Ovary (tissue), 10 donors: ENCODE measurements around the gene GRHPR. TPM values are rescaled to one million over a fixed set of nuclear protein-coding genes. Genes with fewer than 3 reads are reported as not detected.

Experiments
- DNase-seq, 5 donors: peaks; one replicate each; pipeline ENCODE4 v3.0.0-alpha.2; 2019 to 2020
- H3K27ac ChIP-seq, 2 donors: fragments of 200-600 bp; one replicate each; pipeline versions ENCODE4 v1.5.1 to v1.8.0; 2019 to 2022
- H3K27me3 ChIP-seq: fragments of 200-600 bp; one replicate; pipeline ENCODE4 v1.8.0; 2022
- H3K36me3 ChIP-seq: fragments of 200-600 bp; sonication (generic); one replicate; pipeline ENCODE4 v1.5.1; 2019
- H3K4me1 ChIP-seq: one replicate; pipeline ENCODE4 v1.8.1; 2013; ENCODE audit warnings: mild to moderate bottlenecking, moderate library complexity; ENCODE audit not compliant: insufficient read depth
- H3K4me3 ChIP-seq: fragments of 200-600 bp; sonication (generic); one replicate; pipeline ENCODE4 v1.5.1; 2017
- H3K9me3 ChIP-seq, 2 donors: fragments of 200-600 bp in 1 of 2; sonication (generic) in 1 of 2; one replicate each; pipeline versions ENCODE4 v1.5.1 to v1.8.1; 2013 to 2019; ENCODE audit warnings: mild to moderate bottlenecking in 1 of 2, moderate library complexity in 1 of 2
- EP300 ChIP-seq: sonication (generic); formaldehyde crosslinking; IDR thresholded peaks from one replicate; pipeline ENCODE4 v1.6.1; 2017; ENCODE audit warnings: antibody characterized with exemption
- POLR2A ChIP-seq: fragments of 450-650 bp; IDR thresholded peaks from one replicate; pipeline ENCODE4 v1.6.1; 2017; ENCODE audit warnings: antibody characterized with exemption, mild to moderate bottlenecking, moderate library complexity
- WGBS, 3 donors: extraction: QIAGEN DNeasy Blood & Tissue Kit in 1 of 3; methylation state at CpG; one replicate each; pipeline versions ENCODE4 v1.1.5 to v1.1.7; 2013 to 2017; 5-methylcytosine and 5-hydroxymethylcytosine counted together
- intact Hi-C, 4 donors: fragments of 100-400 bp; cut with DNase I; formaldehyde crosslinking; loops; one replicate each; pipeline versions ENCODE4 v1.11.0 to v1.15.1; 2022 to 2023
- long read RNA-seq, 3 donors: library from polyadenylated mRNA in 2 of 3; unstranded in 2 of 3; transcript quantifications; one replicate each; pipeline ENCODE4 v2.0.0 and lab custom pipeline, GENCODE V29; 2021 to 2026
- polyA plus RNA-seq, 2 donors: library from polyadenylated mRNA; stranded (reverse); fragments of 200-250 nt in 1 of 2; fragments of 350-450 nt in 1 of 2; fragmentation: Illumina TruSeq in 1 of 2; extraction: RNeasy Lipid Tissue Mini Kit (QIAGEN cat#74804) in 1 of 2; gene quantifications; one replicate each; pipeline ENCODE4 v1.2.3, GENCODE V29; 2013 to 2014
- total RNA-seq, 7 donors: library from RNA; depleted of rRNA in 2 of 7; stranded (reverse); fragments of >200 nt in 2 of 7; fragmentation: NEBNext Ultra II Directional in 3 of 7; extraction: Animal tissue kit (Norgen Biotek cat#: 25700) in 3 of 7; gene quantifications; one replicate each; pipeline versions ENCODE4 v1.1.0 to v1.2.4, GENCODE V29; 2016 to 2023
- TF ChIP-seq, protein P1 (sequence below), 3 donors: fragments of 450-650 bp in 2 of 3; fragments of 200-600 bp in 1 of 3; IDR thresholded peaks; one replicate each; pipeline versions ENCODE4 v1.5.1 to v1.8.0; 2016 to 2022; ENCODE audit warnings: antibody characterized with exemption in 3 of 3, mild to moderate bottlenecking in 1 of 3
- donor health status: DM: no; HTN: no; CAD: no; lungs with moderate emphysema.
- donor health status: DM: no; HTN: no; CAD: no.
- donor health status: Bipolar disorder and iron deficiency.
- donor health status: DM: yes; HTN: yes; CAD: no.
- donor health status: DM: no; HTN: no; CAD: no.
- donor health status: DM: yes; HTN: yes; CAD: no.

The GRHPR gene
- total RNA-seq (100 to 1,000 TPM in 3 of 7 donors, 10 to 100 TPM in 4; 87.5 to 138 (median 91.3) TPM), polyA plus RNA-seq (100 to 1,000 TPM in 1 of 2 donors, 10 to 100 TPM in 1; 93.2 to 104 TPM)
- long read RNA-seq, donor 1, full-length matches to known transcripts = 150 of 210 reads
- long read RNA-seq, donor 1, partial matches to known transcripts = 28 of 210 reads
- long read RNA-seq, donor 1, other reads (novel, unspliced or antisense) = 32 of 210 reads
- long read RNA-seq, donor 2, full-length matches to known transcripts = 36 of 36 reads
- long read RNA-seq, donor 2, partial matches to known transcripts = 0 of 36 reads
- long read RNA-seq, donor 2, other reads (novel, unspliced or antisense) = 0 of 36 reads
- long read RNA-seq, donor 3, full-length matches to known transcripts = 83 of 112 reads
- long read RNA-seq, donor 3, partial matches to known transcripts = 10 of 112 reads
- long read RNA-seq, donor 3, other reads (novel, unspliced or antisense) = 19 of 112 reads

GRCh38 chr9:37422289-37423104, at the start of gene GRHPR:
Gene GRHPR, plus strand, starts transcription at chr9:37422696. Its CDS starts 55 bp downstream, at chr9:37422751.
- DNase-seq = peak; percentile 83 to 92 (median 88)
- Histone ChIP-seq H3K4me1 (peaks cover 24% of the 10 kb centered on the region), H3K27me3 (no peaks in the 10 kb centered on the region), H3K9me3 (no peaks in the 10 kb centered on the region), H3K27ac (peak within 1 kb of the TSS; percentile 49 to 59), H3K4me3 (peak within 1 kb of the TSS; percentile 90), H3K36me3 (no peaks in the 10 kb centered on the region)
- TF ChIP-seq EP300 (no peak), POLR2A (peak; percentile 50)
- whole genome bisulfite sequencing, 3 donors = 0 to 1% (median 0%) methylated on average over 36 to 56 of the region's 56 CpGs
- intact Hi-C loops = no loop called here

DNA sequence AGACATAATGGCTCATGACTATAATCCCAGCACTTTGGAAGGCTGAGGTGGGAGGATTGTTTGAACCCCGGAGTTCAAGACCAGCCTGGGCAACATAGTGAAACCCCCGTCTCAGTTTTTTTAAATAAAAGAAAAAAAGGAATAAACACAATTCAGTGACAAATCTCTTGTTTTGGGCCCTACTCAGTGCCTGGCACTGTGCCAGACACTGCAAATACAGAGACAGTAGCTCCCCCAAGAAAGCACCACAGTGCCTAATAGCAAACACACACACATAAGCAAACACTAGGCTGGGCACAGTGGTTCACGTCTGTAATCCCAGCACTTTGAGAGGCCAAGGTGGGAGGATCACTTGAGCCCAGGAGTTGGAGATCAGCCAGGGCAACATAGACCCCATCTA, 49.7 kb upstream of the GRHPR start:
- H3K36me3 ChIP-seq = no peaks in the 10 kb centered on the region
- WGBS, 3 donors = 67 to 75% (median 75%) methylated on average over 3 of the region's 3 CpGs

DNA sequence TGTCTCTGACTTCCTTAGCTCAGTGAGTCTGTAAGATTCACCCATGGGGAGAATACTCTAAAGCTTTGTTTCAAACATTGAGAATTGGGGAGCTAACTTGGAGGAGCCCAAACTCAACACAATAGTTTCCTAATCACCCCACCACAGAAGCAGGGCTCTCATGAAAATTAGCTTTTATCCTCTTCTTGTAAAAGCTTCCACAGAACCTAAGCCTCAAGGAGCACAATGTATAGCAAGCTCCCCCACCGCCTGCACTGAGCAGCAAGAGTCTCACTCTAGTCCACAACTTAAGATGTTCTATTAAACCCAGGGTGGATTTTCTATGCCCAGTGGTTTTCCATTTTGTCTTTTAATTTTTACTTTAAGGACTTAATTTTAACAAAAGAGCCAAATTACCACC, 48.9 kb upstream of the GRHPR start:
- no peaks in the 10 kb centered on the region for H3K4me1 ChIP-seq
- H3K4me3 ChIP-seq = no peak overlapping the region
- no peaks in the 10 kb centered on the region for H3K36me3 ChIP-seq
- no peak for DNase-seq
- TF ChIP-seq EP300 (no peak), POLR2A (no peak)
- TF ChIP-seq, protein P1, sequence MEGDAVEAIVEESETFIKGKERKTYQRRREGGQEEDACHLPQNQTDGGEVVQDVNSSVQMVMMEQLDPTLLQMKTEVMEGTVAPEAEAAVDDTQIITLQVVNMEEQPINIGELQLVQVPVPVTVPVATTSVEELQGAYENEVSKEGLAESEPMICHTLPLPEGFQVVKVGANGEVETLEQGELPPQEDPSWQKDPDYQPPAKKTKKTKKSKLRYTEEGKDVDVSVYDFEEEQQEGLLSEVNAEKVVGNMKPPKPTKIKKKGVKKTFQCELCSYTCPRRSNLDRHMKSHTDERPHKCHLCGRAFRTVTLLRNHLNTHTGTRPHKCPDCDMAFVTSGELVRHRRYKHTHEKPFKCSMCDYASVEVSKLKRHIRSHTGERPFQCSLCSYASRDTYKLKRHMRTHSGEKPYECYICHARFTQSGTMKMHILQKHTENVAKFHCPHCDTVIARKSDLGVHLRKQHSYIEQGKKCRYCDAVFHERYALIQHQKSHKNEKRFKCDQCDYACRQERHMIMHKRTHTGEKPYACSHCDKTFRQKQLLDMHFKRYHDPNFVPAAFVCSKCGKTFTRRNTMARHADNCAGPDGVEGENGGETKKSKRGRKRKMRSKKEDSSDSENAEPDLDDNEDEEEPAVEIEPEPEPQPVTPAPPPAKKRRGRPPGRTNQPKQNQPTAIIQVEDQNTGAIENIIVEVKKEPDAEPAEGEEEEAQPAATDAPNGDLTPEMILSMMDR (IDR thresholded peaks at IDR 0.05) = no peak
- 90 to 98% (median 95%) methylated on average over 1 of the region's 1 CpG for WGBS, 3 donors
- no peaks in the 10 kb centered on the region for H3K27me3 ChIP-seq
- no peak overlapping the region for H3K27ac ChIP-seq
- no peaks in the 10 kb centered on the region for H3K9me3 ChIP-seq
- intact Hi-C loops = no loop called here

More for the DNA sequence above, 49.7 kb upstream of the GRHPR start:
- intact Hi-C loops = no loop called here
- no peaks in the 10 kb centered on the region for H3K4me1 ChIP-seq
- TF ChIP-seq, protein P1 (IDR thresholded peaks at IDR 0.05) = no peak
- TF ChIP-seq POLR2A = no peak
- no peak for TF ChIP-seq EP300
- H3K9me3 ChIP-seq = no peaks in the 10 kb centered on the region
- no peak overlapping the region for H3K4me3 ChIP-seq
- no peak for DNase-seq
- no peak overlapping the region for H3K27ac ChIP-seq
- H3K27me3 ChIP-seq = no peaks in the 10 kb centered on the region

- Histone ChIP-seq H3K4me1 (no peaks in the 10 kb centered on the region), H3K36me3 (no peaks in the 10 kb centered on the region), H3K4me3 (no peak overlapping the region), H3K9me3 (no peaks in the 10 kb centered on the region), H3K27me3 (no peaks in the 10 kb centered on the region), H3K27ac (no peak overlapping the region)
- TF ChIP-seq EP300 (no peak), POLR2A (no peak)
- TF ChIP-seq, protein P1 (IDR thresholded peaks at IDR 0.05) = no peak
- intact Hi-C loops = no loop called here
- 86 to 89% (median 89%) methylated on average over 6 of the region's 6 CpGs for WGBS, 3 donors
- DNase-seq = no peak
These were observed 47.6 kb upstream of the GRHPR start for GRCh38 chr9:37374892-37375291.
